Suprapubic skin (tissue), 4 donors: ENCODE results near the gene TAF5L. TPM values are rescaled to one million over a fixed set of nuclear protein-coding genes. Genes with fewer than 3 reads are reported as not detected.

Experiments used
- DNase-seq, 2 donors: peaks; one replicate each; pipeline ENCODE4 v3.0.0-alpha.2; 2019; ENCODE audit warnings: low spot score in 2 of 2
- H3K27ac ChIP-seq: fragments of 200-600 bp; sonication (generic); one replicate; pipeline ENCODE4 v1.5.1; 2019
- H3K27me3 ChIP-seq: fragments of 200-600 bp; sonication (generic); one replicate; pipeline ENCODE4 v1.5.1; 2019
- H3K36me3 ChIP-seq: fragments of 200-600 bp; sonication (generic); one replicate; pipeline ENCODE4 v1.5.1; 2019
- H3K4me1 ChIP-seq: fragments of 200-600 bp; sonication (generic); one replicate; pipeline ENCODE4 v1.5.1; 2019
- H3K4me3 ChIP-seq: fragments of 200-600 bp; sonication (generic); one replicate; pipeline ENCODE4 v1.5.1; 2019; ENCODE audit warnings: mild to moderate bottlenecking
- H3K9me3 ChIP-seq: fragments of 200-600 bp; sonication (generic); one replicate; pipeline ENCODE4 v1.5.1; 2019
- EP300 ChIP-seq: sonication (generic); formaldehyde crosslinking; IDR thresholded peaks from one replicate; pipeline ENCODE4 v1.6.1; 2017; ENCODE audit warnings: antibody characterized with exemption
- POLR2A ChIP-seq, 2 donors: fragments of 450-650 bp; IDR thresholded peaks; one replicate each; pipeline ENCODE4 v1.6.1; 2017; ENCODE audit warnings: antibody characterized with exemption in 2 of 2, mild to moderate bottlenecking in 2 of 2, moderate library complexity in 2 of 2
- POLR2AphosphoS5 ChIP-seq, 3 donors: sonication (generic); formaldehyde crosslinking; IDR thresholded peaks; one replicate each; pipeline ENCODE4 v1.6.1; 2017; ENCODE audit warnings: antibody characterized with exemption in 3 of 3
- WGBS: methylation state at CpG from one replicate; pipeline ENCODE4 v1.1.5; 2018; 5-methylcytosine and 5-hydroxymethylcytosine counted together
- total RNA-seq, 4 donors: library from RNA; depleted of rRNA; stranded (reverse); fragments of >200 nt; gene quantifications; one replicate each; pipeline ENCODE4 v1.1.0, GENCODE V29; 2016
- TF ChIP-seq, protein P1 (sequence below), 2 donors: fragments of 200-600 bp in 1 of 2; fragments of 450-650 bp in 1 of 2; sonication (generic) in 1 of 2; IDR thresholded peaks; one replicate each; pipeline ENCODE4 v1.5.1; 2016 to 2019; ENCODE audit warnings: antibody characterized with exemption in 2 of 2, mild to moderate bottlenecking in 1 of 2, moderate library complexity in 1 of 2

TAF5L gene
- total RNA-seq, 4 donors from 2014 or later, result 10.5 to 16.8 (median 15.8) TPM

DNA sequence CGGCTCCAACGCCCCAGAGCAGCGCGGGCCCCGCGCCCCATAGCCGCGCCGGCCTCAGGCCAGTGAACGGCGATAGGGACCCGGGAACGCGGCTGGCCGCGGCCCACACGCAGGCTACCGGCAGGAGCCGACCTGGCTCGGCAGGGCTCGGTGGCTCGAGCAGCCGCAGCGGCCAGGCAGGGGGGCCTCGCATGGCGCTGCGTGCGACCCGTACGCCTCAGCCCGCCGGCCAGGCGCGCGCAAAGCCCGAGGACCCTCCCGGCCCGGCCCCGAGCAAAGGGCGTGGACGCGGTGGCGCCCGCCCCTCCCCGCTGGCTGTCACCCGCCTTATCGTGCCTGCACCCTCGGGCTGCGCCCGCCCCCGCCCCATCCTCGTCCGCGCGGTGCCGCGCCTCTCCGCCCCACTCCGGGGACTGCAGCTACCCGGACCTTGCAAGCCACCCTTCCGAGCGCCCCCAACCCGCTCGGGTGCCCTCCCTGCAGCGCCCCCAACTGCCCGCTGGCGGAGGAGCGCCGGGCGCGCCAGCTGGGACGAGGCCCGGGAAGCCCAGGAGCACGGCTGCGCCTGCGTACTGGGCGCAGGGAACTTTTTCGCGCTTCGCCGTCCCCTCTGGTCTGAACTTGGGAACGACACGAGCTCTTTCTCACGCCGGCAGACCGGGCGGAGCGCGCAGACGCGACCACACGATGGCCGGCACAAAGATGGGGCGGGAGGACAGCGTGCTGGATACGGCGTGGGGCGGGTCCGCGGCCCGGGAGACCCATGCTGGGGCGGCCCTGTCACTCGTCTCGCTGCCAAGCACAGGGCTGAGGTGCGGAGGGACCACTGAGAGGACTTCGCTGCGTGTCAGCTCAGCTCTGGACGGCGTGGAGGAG is 67.2 kb downstream of the TAF5L start, which contains the start of gene ABCB10:
Gene ABCB10, minus strand, starts transcription at position 248 of the 876 bp plus-strand sequence. Its CDS starts 55 bp downstream, at position 193.
- H3K4me1 ChIP-seq, result peaks cover 34% of the 10 kb centered on the region
- peak within 1 kb of the TSS; percentile 90 for H3K27ac ChIP-seq
- DNase-seq, result peak; percentile 93 to 95
- peak within 1 kb of the TSS; percentile 97 for H3K4me3 ChIP-seq
- H3K27me3 ChIP-seq, result no peaks in the 10 kb centered on the region
- no peaks in the 10 kb centered on the region for H3K9me3 ChIP-seq
- WGBS, result 0% methylated on average over 27 of the region's 109 CpGs
- no peaks in the 10 kb centered on the region for H3K36me3 ChIP-seq
- TF ChIP-seq, protein P1, sequence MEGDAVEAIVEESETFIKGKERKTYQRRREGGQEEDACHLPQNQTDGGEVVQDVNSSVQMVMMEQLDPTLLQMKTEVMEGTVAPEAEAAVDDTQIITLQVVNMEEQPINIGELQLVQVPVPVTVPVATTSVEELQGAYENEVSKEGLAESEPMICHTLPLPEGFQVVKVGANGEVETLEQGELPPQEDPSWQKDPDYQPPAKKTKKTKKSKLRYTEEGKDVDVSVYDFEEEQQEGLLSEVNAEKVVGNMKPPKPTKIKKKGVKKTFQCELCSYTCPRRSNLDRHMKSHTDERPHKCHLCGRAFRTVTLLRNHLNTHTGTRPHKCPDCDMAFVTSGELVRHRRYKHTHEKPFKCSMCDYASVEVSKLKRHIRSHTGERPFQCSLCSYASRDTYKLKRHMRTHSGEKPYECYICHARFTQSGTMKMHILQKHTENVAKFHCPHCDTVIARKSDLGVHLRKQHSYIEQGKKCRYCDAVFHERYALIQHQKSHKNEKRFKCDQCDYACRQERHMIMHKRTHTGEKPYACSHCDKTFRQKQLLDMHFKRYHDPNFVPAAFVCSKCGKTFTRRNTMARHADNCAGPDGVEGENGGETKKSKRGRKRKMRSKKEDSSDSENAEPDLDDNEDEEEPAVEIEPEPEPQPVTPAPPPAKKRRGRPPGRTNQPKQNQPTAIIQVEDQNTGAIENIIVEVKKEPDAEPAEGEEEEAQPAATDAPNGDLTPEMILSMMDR (IDR thresholded peaks at IDR 0.05), result peak in 1 of 2 donors; percentile 78
- TF ChIP-seq POLR2AphosphoS5 (IDR thresholded peaks at IDR 0.05) (peak in 2 of 3 donors; percentile 21 to 38), EP300 (no peak), POLR2A (IDR thresholded peaks at IDR 0.05) (no peak)

- peak in 1 of 2 donors; percentile 80 for DNase-seq
- Histone ChIP-seq H3K27ac (peak overlapping the region; percentile 90), H3K9me3 (no peaks in the 10 kb centered on the region), H3K36me3 (no peaks in the 10 kb centered on the region), H3K27me3 (no peaks in the 10 kb centered on the region), H3K4me1 (peaks cover 34% of the 10 kb centered on the region), H3K4me3 (peak overlapping the region; percentile 97)
- TF ChIP-seq POLR2AphosphoS5 (IDR thresholded peaks at IDR 0.05) (no peak), EP300 (no peak), POLR2A (IDR thresholded peaks at IDR 0.05) (no peak)
- TF ChIP-seq, protein P1 (IDR thresholded peaks at IDR 0.05), result no peak
- WGBS, result 0% methylated on average over 8 of the region's 59 CpGs
Observed at GRCh38 chr1:229557913-229558414, 68.0 kb downstream of the TAF5L start.

- TF ChIP-seq EP300, result no peak
- no peak for TF ChIP-seq POLR2A (IDR thresholded peaks at IDR 0.05)
- TF ChIP-seq, protein P1 (IDR thresholded peaks at IDR 0.05), result no peak
- no peak for TF ChIP-seq POLR2AphosphoS5 (IDR thresholded peaks at IDR 0.05)
- H3K4me1 ChIP-seq, result peaks cover 34% of the 10 kb centered on the region
- no peaks in the 10 kb centered on the region for H3K9me3 ChIP-seq
- H3K36me3 ChIP-seq, result no peaks in the 10 kb centered on the region
- 32% methylated on average over 5 of the region's 5 CpGs for WGBS
- peak overlapping the region; percentile 97 for H3K4me3 ChIP-seq
- H3K27me3 ChIP-seq, result no peaks in the 10 kb centered on the region
- no peak for DNase-seq
- peak overlapping the region; percentile 90 for H3K27ac ChIP-seq
Observed at GRCh38 chr1:229557200-229557850, 68.6 kb downstream of the TAF5L start.

- no peak for TF ChIP-seq POLR2AphosphoS5 (IDR thresholded peaks at IDR 0.05)
- TF ChIP-seq EP300, result no peak
- no peak for TF ChIP-seq POLR2A (IDR thresholded peaks at IDR 0.05)
- TF ChIP-seq, protein P1 (IDR thresholded peaks at IDR 0.05), result no peak
- no peak overlapping the region for H3K27ac ChIP-seq
- no peaks in the 10 kb centered on the region for H3K36me3 ChIP-seq
- H3K9me3 ChIP-seq, result no peaks in the 10 kb centered on the region
- H3K27me3 ChIP-seq, result no peaks in the 10 kb centered on the region
- H3K4me3 ChIP-seq, result no peak overlapping the region
- WGBS, result 77% methylated on average over 7 of the region's 10 CpGs
- DNase-seq, result no peak
- peaks cover 34% of the 10 kb centered on the region for H3K4me1 ChIP-seq
Observed at GRCh38 chr1:229554886-229555621, 70.9 kb downstream of the TAF5L start.
